H1 (cell line): ENCODE measurements around the gene AP4B1. TPM values are rescaled to one million over a fixed set of nuclear protein-coding genes. Genes with fewer than 3 reads are reported as not detected.

Experiments
- CTCF ChIA-PET: fragments of 300-600 bp; sonication (Branson Sonifier 250); formaldehyde crosslinking; loops from one replicate; lab custom pipeline; 2021; ENCODE audit not compliant: partially characterized antibody; lab: Charles Lee
- POLR2A ChIA-PET: fragments of 300-600 bp; sonication (Branson Sonifier 250); formaldehyde crosslinking; loops from one replicate; lab custom pipeline; 2021; ENCODE audit warnings: inconsistent platforms; ENCODE audit not compliant: partially characterized antibody; lab: Charles Lee
- DNase-seq, 2 experiments: peaks; one replicate each; pipeline versions ENCODE4 v3.0.0 to v3.0.0-alpha.2; 2010 to 2022; ENCODE audit warnings: low spot score in 2 of 2, low read depth in 1 of 2, mixed read lengths in 1 of 2
- FAIRE-seq: peaks from 2 replicates; lab custom pipeline; 2011; peaks lifted over from hg19 to GRCh38; lab: Jason Lieb, UNC
- H2AFZ ChIP-seq: 2 replicates; pipeline ENCODE4 v1.8.1; 2012; ENCODE audit warnings: low read length, inconsistent platforms
- H2AK5ac ChIP-seq: 2 replicates; pipeline ENCODE4 v1.6.1; 2013; ENCODE audit warnings: low read depth, low read length
- H2BK120ac ChIP-seq: replicated peaks from 2 replicates; pipeline ENCODE3; 2013; ENCODE audit warnings: low read depth, low read length, inconsistent platforms
- H2BK12ac ChIP-seq: 2 replicates; pipeline ENCODE4 v1.6.1; 2013; ENCODE audit warnings: low read depth, low read length
- H2BK15ac ChIP-seq: 2 replicates; pipeline ENCODE4 v1.6.1; 2013; ENCODE audit warnings: low read length
- H2BK20ac ChIP-seq: 2 replicates; pipeline ENCODE4 v1.6.1; 2013; ENCODE audit warnings: low read length
- H2BK5ac ChIP-seq: 2 replicates; pipeline ENCODE4 v1.6.1; 2013; ENCODE audit warnings: low read depth, low read length
- H3K14ac ChIP-seq: 2 replicates; pipeline ENCODE4 v1.6.1; 2013; ENCODE audit warnings: inconsistent platforms; ENCODE audit not compliant: insufficient read length
- H3K18ac ChIP-seq: 2 replicates; pipeline ENCODE4 v1.6.1; 2013; ENCODE audit warnings: low read length; ENCODE audit errors: extremely low read depth
- H3K23ac ChIP-seq: 2 replicates; pipeline ENCODE4 v1.6.1; 2013; ENCODE audit warnings: inconsistent platforms; ENCODE audit not compliant: insufficient read length
- H3K23me2 ChIP-seq: 2 replicates; pipeline ENCODE4 v1.6.1; 2013; ENCODE audit warnings: low read depth, low read length
- H3K27ac ChIP-seq: 2 replicates; pipeline ENCODE4 v1.6.1; 2011; ENCODE audit warnings: low read depth, low read length, inconsistent platforms
- H3K27me3 ChIP-seq, 4 experiments: replicated peaks in 1 of 4; 1 replicate in 1 of 4; 2 replicates in 3 of 4; pipeline versions ENCODE4 v1.6.1 to v1.8.1; 2011 to 2013; ENCODE audit warnings: low read length in 3 of 4, mild to moderate bottlenecking in 3 of 4, inconsistent platforms in 2 of 4, mixed read lengths in 2 of 4, moderate library complexity in 1 of 4; ENCODE audit not compliant: control insufficient read depth in 3 of 4, insufficient read depth in 3 of 4; ENCODE audit errors: extremely low read depth in 1 of 4
- H3K36me3 ChIP-seq, 4 experiments: 2 replicates each; pipeline versions ENCODE4 v1.6.1 to v1.8.1; 2011 to 2013; ENCODE audit warnings: mild to moderate bottlenecking in 4 of 4, low read length in 3 of 4, moderate library complexity in 2 of 4, control low read depth in 1 of 4, inconsistent platforms in 1 of 4; ENCODE audit not compliant: insufficient read depth in 4 of 4, control insufficient read depth in 2 of 4
- H3K4ac ChIP-seq: replicated peaks from 2 replicates; pipeline ENCODE3; 2013; ENCODE audit warnings: low read length, low read depth, mixed read lengths, inconsistent platforms; ENCODE audit not compliant: insufficient read length
- H3K4me1 ChIP-seq, 4 experiments: replicated peaks in 1 of 4; 1 replicate in 1 of 4; 2 replicates in 3 of 4; pipeline versions ENCODE4 v1.6.1 to v1.8.1; 2011 to 2013; ENCODE audit warnings: low read length in 3 of 4, inconsistent platforms in 2 of 4, mixed read lengths in 1 of 4; ENCODE audit not compliant: insufficient read depth in 4 of 4, control insufficient read depth in 3 of 4
- H3K4me2 ChIP-seq, 2 experiments: 2 replicates each; pipeline versions ENCODE4 v1.6.1 to v1.8.1; 2011 to 2013; ENCODE audit warnings: low read depth in 2 of 2, low read length in 2 of 2, control low read depth in 1 of 2, inconsistent platforms in 1 of 2, mild to moderate bottlenecking in 1 of 2; ENCODE audit not compliant: insufficient read depth in 1 of 2
- H3K4me3 ChIP-seq, 4 experiments: fragments of 200-600, 300-600 bp in 1 of 4; sonication (generic), shearing (Covaris generic), sonication (Bioruptor Twin) in 1 of 4; 2 replicates each; pipeline versions ENCODE4 v1.5.1 to v1.8.1; 2011 to 2016; ENCODE audit warnings: low read length in 4 of 4, low read depth in 3 of 4, control low read depth in 2 of 4, inconsistent platforms in 2 of 4, mild to moderate bottlenecking in 2 of 4, mixed read lengths in 1 of 4, moderate library complexity in 1 of 4; ENCODE audit not compliant: insufficient read depth in 2 of 4; ENCODE audit errors: extremely low read depth in 1 of 4
- H3K56ac ChIP-seq: replicated peaks from 2 replicates; pipeline ENCODE3; 2013; ENCODE audit warnings: low read depth, mild to moderate bottlenecking, mixed read lengths, low read length, inconsistent platforms; ENCODE audit not compliant: insufficient read length
- H3K79me1 ChIP-seq: 2 replicates; pipeline ENCODE4 v1.6.1; 2013; ENCODE audit warnings: low read depth, low read length, control low read depth
- H3K79me2 ChIP-seq, 2 experiments: 2 replicates each; pipeline versions ENCODE4 v1.6.1 to v1.8.1; 2012 to 2013; ENCODE audit warnings: low read length in 2 of 2, mild to moderate bottlenecking in 2 of 2, inconsistent platforms in 1 of 2; ENCODE audit not compliant: insufficient read depth in 2 of 2, control insufficient read depth in 1 of 2
- H3K9ac ChIP-seq, 4 experiments: replicated peaks in 1 of 4; 1 replicate in 1 of 4; 2 replicates in 3 of 4; pipeline versions ENCODE4 v1.6.1 to v1.8.1; 2011 to 2013; ENCODE audit warnings: low read depth in 3 of 4, low read length in 3 of 4, control low read depth in 2 of 4, mild to moderate bottlenecking in 2 of 4, moderate library complexity in 2 of 4, inconsistent platforms in 1 of 4; ENCODE audit errors: extremely low read depth in 1 of 4
- H3K9me3 ChIP-seq, 2 experiments: 2 replicates each; pipeline versions ENCODE4 v1.6.1 to v1.8.1; 2012 to 2013; ENCODE audit warnings: mild to moderate bottlenecking in 2 of 2, moderate library complexity in 2 of 2, control low read depth in 1 of 2, inconsistent platforms in 1 of 2, low read depth in 1 of 2, low read length in 1 of 2, mixed read lengths in 1 of 2; ENCODE audit not compliant: insufficient read depth in 2 of 2
- H4K20me1 ChIP-seq, 2 experiments: replicated peaks in 1 of 2; 2 replicates each; pipeline versions ENCODE3 to v1.8.1; 2011 to 2013; ENCODE audit warnings: inconsistent platforms in 2 of 2, low read length in 2 of 2, mild to moderate bottlenecking in 1 of 2; ENCODE audit not compliant: insufficient read depth in 2 of 2, control insufficient read depth in 1 of 2
- H4K5ac ChIP-seq: 2 replicates; pipeline ENCODE4 v1.6.1; 2013; ENCODE audit warnings: low read length, low read depth, mixed read lengths, inconsistent platforms; ENCODE audit not compliant: insufficient read length
- H4K8ac ChIP-seq: 2 replicates; pipeline ENCODE4 v1.8.0; 2013; ENCODE audit warnings: mild to moderate bottlenecking, moderate library complexity, low read length, inconsistent platforms; ENCODE audit not compliant: insufficient read depth; ENCODE audit errors: extremely low read depth
- H4K91ac ChIP-seq: replicated peaks from 2 replicates; pipeline ENCODE3; 2013; ENCODE audit warnings: low read length, mixed read lengths, inconsistent platforms; ENCODE audit not compliant: insufficient read length
- ATF2 ChIP-seq: IDR thresholded peaks from 2 replicates; pipeline ENCODE4 v1.6.1; 2012; ENCODE audit warnings: low read length, inconsistent platforms
- CHD2 ChIP-seq: IDR thresholded peaks from 2 replicates; pipeline ENCODE4 v1.6.1; 2012; ENCODE audit warnings: low read length, improper control_type of control experiment
- CREB1 ChIP-seq: IDR thresholded peaks from 2 replicates; pipeline ENCODE4 v1.6.1; 2012; ENCODE audit warnings: inconsistent platforms
- E2F6 ChIP-seq: IDR thresholded peaks from 2 replicates; pipeline ENCODE4 v1.6.1; 2012; ENCODE audit warnings: inconsistent platforms
- EP300 ChIP-seq, 2 experiments: IDR thresholded peaks; 1 replicate in 1 of 2; 2 replicates in 1 of 2; pipeline ENCODE4 v1.6.1; 2011 to 2012; ENCODE audit warnings: low read depth in 2 of 2, low read length in 2 of 2, mild to moderate bottlenecking in 2 of 2, borderline replicate concordance in 1 of 2, inconsistent platforms in 1 of 2, moderate library complexity in 1 of 2
- GABPA ChIP-seq: IDR thresholded peaks from 2 replicates; pipeline ENCODE4 v1.6.1; 2011; ENCODE audit warnings: mild to moderate bottlenecking, low read length, moderate library complexity, borderline replicate concordance; ENCODE audit not compliant: insufficient read depth
- KDM1A ChIP-seq: fragments of 200-600, 300-600 bp; sonication (generic); IDR thresholded peaks from 2 replicates; pipeline ENCODE4 v1.7.1; 2016; ENCODE audit warnings: mild to moderate bottlenecking, low read length, borderline replicate concordance
- POU5F1 ChIP-seq: IDR thresholded peaks from 2 replicates; pipeline ENCODE4 v1.6.1; 2011; ENCODE audit warnings: low read depth, mild to moderate bottlenecking, low read length, moderate library complexity
- SUZ12 ChIP-seq: fragments of 200-600 bp; sonication (generic); IDR thresholded peaks from 2 replicates; pipeline ENCODE4 v1.6.1; 2012; ENCODE audit warnings: mild to moderate bottlenecking, inconsistent platforms, low read length, moderate library complexity, mixed read lengths
- TBP ChIP-seq: IDR thresholded peaks from 2 replicates; pipeline ENCODE4 v1.6.1; 2011; ENCODE audit warnings: low read depth, low read length, improper control_type of control experiment
- USF2 ChIP-seq: IDR thresholded peaks from 2 replicates; pipeline ENCODE4 v1.6.1; 2011; ENCODE audit warnings: low read length, improper control_type of control experiment
- WGBS, 2 experiments: shearing (Covaris generic) in 1 of 2; methylation state at CpG; one replicate each; pipeline versions ENCODE4 v1.1.6 to v1.1.7; 2013 to 2015; ENCODE audit warnings: low lambda C conversion rate in 2 of 2, mixed read lengths in 2 of 2, inconsistent platforms in 1 of 2, low coverage in 1 of 2, missing lambda C conversion rate in 1 of 2; ENCODE audit not compliant: insufficient replicate concordance in 2 of 2, insufficient coverage in 1 of 2, insufficient read length in 1 of 2; ENCODE audit errors: extremely low coverage in 1 of 2, missing lambda C conversion rate in 1 of 2; 5-methylcytosine and 5-hydroxymethylcytosine counted together
- polyA plus RNA-seq, 7 experiments: library from polyadenylated mRNA; depleted of rRNA in 3 of 7; stranded (reverse) in 5 of 7; unstranded in 2 of 7; fragments of >200 nt in 5 of 7; fragments of 200-250 nt in 2 of 7; gene quantifications; 1 replicate in 5 of 7; 2 replicates in 1 of 7; 4 replicates in 1 of 7; pipeline versions ENCODE4 v1.2.1 to v1.2.3, GENCODE V29; 2011 to 2013; ENCODE audit warnings: missing spikeins in 2 of 7, mixed read lengths in 2 of 7
- total RNA-seq: library from RNA; stranded (reverse); fragmentation: NEBNext Ultra II Directional; extraction: Animal tissue kit (Norgen Biotek cat#: 25700); gene quantifications from 2 replicates; pipeline ENCODE4 v1.2.1, GENCODE V29; 2021

AP4B1 gene
- total and polyA plus RNA-seq, 2 of the 8 experiments (the other 6 are each of a cell fraction or from before 2014, with no cell fraction given) = 8.9 to 9.0 TPM

GRCh38 chr1:113875714-113876113 is 28.9 kb downstream of the AP4B1 start:
- Histone ChIP-seq H2BK20ac (no peak overlapping the region), H3K23ac (no peak overlapping the region), H4K5ac (no peak overlapping the region), H3K4me2 (no peak overlapping the region), H2AK5ac (no peak overlapping the region), H3K23me2 (no peaks in the 10 kb centered on the region; the same call in 1 of the 2 replicates), H3K4ac (no peak overlapping the region), H4K8ac (no peak overlapping the region), H3K27me3 (no peaks in the 10 kb centered on the region; a peak in 1 of 7 replicates), H3K9ac (no peak overlapping the region), H3K14ac (no peak overlapping the region), H3K9me3 (no peaks in the 10 kb centered on the region), H3K4me1 (no peaks in the 10 kb centered on the region), H3K79me2 (no peaks in the 10 kb centered on the region), H3K27ac (no peak overlapping the region), H2BK120ac (no peak overlapping the region), H3K4me3 (no peak overlapping the region), H4K20me1 (no peaks in the 10 kb centered on the region), H2AFZ (no peak overlapping the region), H2BK12ac (no peak overlapping the region), H2BK15ac (no peak overlapping the region), H4K91ac (no peak overlapping the region), H3K79me1 (no peaks in the 10 kb centered on the region), H3K18ac (no peak overlapping the region), H3K36me3 (no peaks in the 10 kb centered on the region), H3K56ac (no peak overlapping the region), H2BK5ac (no peak overlapping the region)
- 95% methylated on average over 2 of the region's 2 CpGs; no CpG with 5 or more reads in 1 of the 2 experiments for WGBS, 2 experiments
- FAIRE-seq = no peak
- DNase-seq = no peak
- CTCF ChIA-PET = interaction anchor here (0.6 to 1.8 kb wide), 6 partner anchors 9 to 1011 kb away, joined by 3 to 7 read pairs (median 4); no protein-coding TSS in a partner anchor
- POLR2A ChIA-PET = no interaction called here
- TF ChIP-seq CHD2 (no peak), ATF2 (no peak), KDM1A (no peak), USF2 (no peak), EP300 (IDR thresholded peaks at IDR 0.05; ENCODE audit: borderline replicate concordance in 1 of 2, low read depth in 2 of 2, low read length in 2 of 2) (no peak), GABPA (no peak), CREB1 (no peak), SUZ12 (no peak), POU5F1 (no peak), TBP (no peak), E2F6 (no peak)
